IMR-90 (cell line): Measurements from ENCODE around the gene SLIT2. TPM values are rescaled to one million over a fixed set of nuclear protein-coding genes. Genes with fewer than 3 reads are reported as not detected.

Experiments
- ATAC-seq: fragments of 200-7000 bp; cut with Tn5 transposase; 2 replicates; pipeline ENCODE4 v1.9.1; 2020; ENCODE audit warnings: low read depth, mild to moderate bottlenecking, moderate library complexity
- BruUV-seq: library from RNA; stranded (reverse); fragments of 400-500 nt; replicated peaks from 2 replicates; lab custom pipeline; 2021; lab: Mats Ljungman, UMichigan
- CTCF ChIA-PET: fragments of 300-600 bp; formaldehyde crosslinking; extraction: SDS; loops from one replicate; lab custom pipeline; 2021; ENCODE audit warnings: antibody characterized with exemption; lab: Yijun Ruan, JAX
- POLR2A ChIA-PET: fragments of 300-600 bp; sonication (Branson Sonifier 250); formaldehyde crosslinking; loops from one replicate; lab custom pipeline; 2022; ENCODE audit warnings: antibody characterized with exemption; ENCODE audit not compliant: unreplicated experiment; lab: Charles Lee
- DNase-seq: peaks from one replicate; pipeline ENCODE4 v3.0.0; 2013
- H2AFZ ChIP-seq: replicated peaks from 2 replicates; pipeline ENCODE3; 2013; ENCODE audit warnings: low read length, mild to moderate bottlenecking; ENCODE audit not compliant: poor library complexity
- H2AK5ac ChIP-seq: 2 replicates; pipeline ENCODE4 v1.6.1; 2013; ENCODE audit warnings: low read depth, low read length, inconsistent platforms
- H2AK9ac ChIP-seq: replicated peaks from 2 replicates; pipeline ENCODE3; 2013; ENCODE audit warnings: mild to moderate bottlenecking, low read depth, low read length, moderate library complexity; ENCODE audit not compliant: poor library complexity
- H2BK120ac ChIP-seq: 2 replicates; pipeline ENCODE4 v1.6.1; 2013; ENCODE audit warnings: low read depth, low read length, inconsistent platforms
- H2BK15ac ChIP-seq: 3 replicates; pipeline ENCODE4 v1.6.1; 2013; ENCODE audit warnings: low read depth, low read length, inconsistent platforms
- H2BK20ac ChIP-seq: 2 replicates; pipeline ENCODE4 v1.6.1; 2013; ENCODE audit warnings: low read depth, mild to moderate bottlenecking, inconsistent platforms, low read length, moderate library complexity
- H2BK5ac ChIP-seq: 2 replicates; pipeline ENCODE4 v1.6.1; 2013; ENCODE audit warnings: mild to moderate bottlenecking, low read depth, low read length, inconsistent platforms; ENCODE audit not compliant: poor library complexity, severe bottlenecking
- H3K14ac ChIP-seq: replicated peaks from 2 replicates; pipeline ENCODE4 v1.6.1; 2013; ENCODE audit warnings: low read depth, low read length, inconsistent platforms
- H3K18ac ChIP-seq: 2 replicates; pipeline ENCODE4 v1.6.1; 2013; ENCODE audit warnings: low read depth, low read length, control low read depth
- H3K23ac ChIP-seq: 2 replicates; pipeline ENCODE4 v1.6.1; 2013; ENCODE audit warnings: low read depth, low read length, inconsistent platforms
- H3K27ac ChIP-seq: 2 replicates; pipeline ENCODE4 v1.5.1; 2013; ENCODE audit warnings: mild to moderate bottlenecking, control low read depth, low read length; ENCODE audit not compliant: insufficient read depth
- H3K27me3 ChIP-seq: 2 replicates; pipeline ENCODE4 v1.6.1; 2013; ENCODE audit warnings: low read length; ENCODE audit not compliant: control insufficient read depth, insufficient read depth
- H3K36me3 ChIP-seq: 2 replicates; pipeline ENCODE4 v1.6.1; 2013; ENCODE audit warnings: low read length, mixed read lengths; ENCODE audit not compliant: control insufficient read depth, insufficient read depth
- H3K4ac ChIP-seq: 2 replicates; pipeline ENCODE4 v1.6.1; 2013; ENCODE audit warnings: low read depth, low read length, inconsistent platforms
- H3K4me1 ChIP-seq: 2 replicates; pipeline ENCODE4 v1.6.1; 2013; ENCODE audit warnings: low read length, mixed read lengths; ENCODE audit not compliant: control insufficient read depth, insufficient read depth
- H3K4me2 ChIP-seq: 2 replicates; pipeline ENCODE4 v1.6.1; 2013; ENCODE audit warnings: low read depth, mild to moderate bottlenecking, control low read depth, low read length, moderate library complexity
- H3K4me3 ChIP-seq: 2 replicates; pipeline ENCODE4 v1.5.1; 2013; ENCODE audit warnings: low read depth, mild to moderate bottlenecking, control low read depth, low read length, moderate library complexity; ENCODE audit not compliant: insufficient read depth
- H3K56ac ChIP-seq: 2 replicates; pipeline ENCODE4 v1.6.1; 2013; ENCODE audit warnings: low read length, inconsistent platforms; ENCODE audit not compliant: insufficient read depth; ENCODE audit errors: extremely low read depth
- H3K79me1 ChIP-seq, 2 experiments: 2 replicates each; pipeline ENCODE4 v1.6.1; 2013; ENCODE audit warnings: low read length in 2 of 2, inconsistent platforms in 1 of 2, low read depth in 1 of 2
- H3K9ac ChIP-seq: 2 replicates; pipeline ENCODE4 v1.6.1; 2013; ENCODE audit warnings: low read depth, low read length, control low read depth
- H3K9me1 ChIP-seq: 2 replicates; pipeline ENCODE4 v1.6.1; 2013; ENCODE audit warnings: low read length, inconsistent platforms; ENCODE audit not compliant: insufficient read depth
- H3K9me3 ChIP-seq: 2 replicates; pipeline ENCODE4 v1.6.1; 2013; ENCODE audit warnings: low read length; ENCODE audit not compliant: control insufficient read depth, insufficient read depth
- H4K20me1 ChIP-seq: 2 replicates; pipeline ENCODE4 v1.6.1; 2013; ENCODE audit warnings: low read length, inconsistent platforms; ENCODE audit not compliant: insufficient read depth
- H4K5ac ChIP-seq: 2 replicates; pipeline ENCODE4 v1.6.1; 2013; ENCODE audit warnings: mild to moderate bottlenecking, low read depth, low read length, control low read depth
- H4K8ac ChIP-seq, 2 experiments: 2 replicates each; pipeline ENCODE4 v1.6.1; 2013; ENCODE audit warnings: low read depth in 2 of 2, low read length in 2 of 2, control low read depth in 1 of 2, inconsistent platforms in 1 of 2
- H4K91ac ChIP-seq: 2 replicates; pipeline ENCODE4 v1.6.1; 2013; ENCODE audit warnings: low read depth, low read length, inconsistent platforms; ENCODE audit not compliant: insufficient read depth
- WGBS, 2 experiments: methylation state at CpG; one replicate each; pipeline versions ENCODE4 v1.1.5 to v1.1.7; 2013; ENCODE audit warnings: missing lambda C conversion rate in 2 of 2; ENCODE audit not compliant: insufficient read length in 1 of 2; ENCODE audit errors: extremely low coverage in 2 of 2; 5-methylcytosine and 5-hydroxymethylcytosine counted together
- dilution Hi-C: fragments of 300-500 bp; cut with HindIII; formaldehyde crosslinking; loops from one replicate; pipeline ENCODE4 v1.14.3; 2018; ENCODE audit warnings: low sequenced_read_pairs; ENCODE audit not compliant: unreplicated experiment
- in situ Hi-C: fragments of 300-500 bp; cut with MboI; formaldehyde crosslinking; loops from 3 replicates; pipeline ENCODE4 v1.14.3; 2019; ENCODE audit warnings: low sequenced_read_pairs, inconsistent platforms, mixed read lengths
- intact Hi-C: fragments of 100-400 bp; cut with micrococcal nuclease; formaldehyde crosslinking; loops from 2 replicates; pipeline ENCODE4 v1.10.0; 2022
- polyA plus RNA-seq, 3 experiments: library from polyadenylated mRNA; depleted of rRNA; stranded (reverse); fragments of >200 nt; gene quantifications; 2 replicates each; pipeline ENCODE4 v1.2.3, GENCODE V29; 2012; ENCODE audit warnings: low replicate concordance in 1 of 3
- total RNA-seq: library from RNA; depleted of rRNA; stranded (reverse); fragments of >200 nt; gene quantifications from 2 replicates; pipeline ENCODE4 v1.2.3, GENCODE V29; 2012
- TF ChIP-seq, protein P1 (sequence below): conservative IDR thresholded peaks from 2 replicates; pipeline ENCODE4 v1.5.1; 2012; ENCODE audit warnings: mild to moderate bottlenecking, low read depth, low read length, improper control_type of control experiment
- TF ChIP-seq, protein P2 (sequence below): fragments of 150-350 bp; IDR thresholded peaks from 2 replicates; pipeline ENCODE4 v1.6.1; 2017; ENCODE audit warnings: mild to moderate bottlenecking, antibody characterized with exemption, low read length, low read depth

The SLIT2 gene
- total and polyA plus RNA-seq, 2 of the 4 experiments (the other 2 are of a cell fraction): 13.6 to 14.3 TPM

DNA sequence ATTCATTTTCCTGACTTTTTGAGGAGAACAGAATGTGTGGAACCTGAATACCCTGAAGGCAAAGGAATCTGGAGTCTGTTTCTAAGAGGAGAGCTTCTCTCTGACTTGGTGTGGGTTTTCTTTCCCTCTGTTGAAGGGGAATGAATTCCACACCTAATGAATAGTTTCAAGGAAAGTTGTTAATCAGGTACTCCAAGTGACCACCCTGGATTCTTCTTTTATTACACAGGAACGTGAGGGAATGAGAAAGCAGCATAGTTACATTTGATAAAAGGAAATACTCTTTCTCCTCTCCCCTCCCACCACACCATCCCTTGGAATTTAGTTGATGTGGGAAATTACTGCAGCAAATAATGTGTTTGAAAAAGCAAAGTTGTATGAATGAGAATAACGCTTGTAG, 29.7 kb downstream of the SLIT2 start:
- Histone ChIP-seq H3K14ac (no peak overlapping the region), H3K9me3 (no peaks in the 10 kb centered on the region), H3K9me1 (no peaks in the 10 kb centered on the region), H4K91ac (no peak overlapping the region), H3K27me3 (peaks cover 5% of the 10 kb centered on the region), H3K4me3 (no peak overlapping the region), H2AFZ (no peak overlapping the region), H3K4me2 (no peak overlapping the region), H2BK20ac (no peak overlapping the region), H3K79me1 (no peaks in the 10 kb centered on the region), H2AK5ac (no peak overlapping the region), H3K27ac (no peak overlapping the region), H4K20me1 (no peaks in the 10 kb centered on the region), H3K4me1 (no peaks in the 10 kb centered on the region), H2BK15ac (no peak overlapping the region), H3K56ac (no peak overlapping the region), H3K36me3 (no peaks in the 10 kb centered on the region), H2BK5ac (no peak overlapping the region), H3K23ac (no peak overlapping the region), H3K4ac (no peak overlapping the region), H4K8ac (no peak overlapping the region), H4K5ac (no peak overlapping the region), H3K9ac (no peak overlapping the region), H3K18ac (no peak overlapping the region), H2AK9ac (no peak overlapping the region), H2BK120ac (no peak overlapping the region)
- ChIA-PET CTCF (no interaction called here), POLR2A (no interaction called here)
- no peak for ATAC-seq
- WGBS, 2 experiments: no CpG with 5 or more reads among the region's 2 CpGs
- in situ Hi-C loops (no loop called here), dilution Hi-C loops (no loop called here), intact Hi-C loops (no loop called here)
- no peak for DNase-seq
- TF ChIP-seq, protein P1, sequence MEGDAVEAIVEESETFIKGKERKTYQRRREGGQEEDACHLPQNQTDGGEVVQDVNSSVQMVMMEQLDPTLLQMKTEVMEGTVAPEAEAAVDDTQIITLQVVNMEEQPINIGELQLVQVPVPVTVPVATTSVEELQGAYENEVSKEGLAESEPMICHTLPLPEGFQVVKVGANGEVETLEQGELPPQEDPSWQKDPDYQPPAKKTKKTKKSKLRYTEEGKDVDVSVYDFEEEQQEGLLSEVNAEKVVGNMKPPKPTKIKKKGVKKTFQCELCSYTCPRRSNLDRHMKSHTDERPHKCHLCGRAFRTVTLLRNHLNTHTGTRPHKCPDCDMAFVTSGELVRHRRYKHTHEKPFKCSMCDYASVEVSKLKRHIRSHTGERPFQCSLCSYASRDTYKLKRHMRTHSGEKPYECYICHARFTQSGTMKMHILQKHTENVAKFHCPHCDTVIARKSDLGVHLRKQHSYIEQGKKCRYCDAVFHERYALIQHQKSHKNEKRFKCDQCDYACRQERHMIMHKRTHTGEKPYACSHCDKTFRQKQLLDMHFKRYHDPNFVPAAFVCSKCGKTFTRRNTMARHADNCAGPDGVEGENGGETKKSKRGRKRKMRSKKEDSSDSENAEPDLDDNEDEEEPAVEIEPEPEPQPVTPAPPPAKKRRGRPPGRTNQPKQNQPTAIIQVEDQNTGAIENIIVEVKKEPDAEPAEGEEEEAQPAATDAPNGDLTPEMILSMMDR: no peak
- TF ChIP-seq, protein P2, sequence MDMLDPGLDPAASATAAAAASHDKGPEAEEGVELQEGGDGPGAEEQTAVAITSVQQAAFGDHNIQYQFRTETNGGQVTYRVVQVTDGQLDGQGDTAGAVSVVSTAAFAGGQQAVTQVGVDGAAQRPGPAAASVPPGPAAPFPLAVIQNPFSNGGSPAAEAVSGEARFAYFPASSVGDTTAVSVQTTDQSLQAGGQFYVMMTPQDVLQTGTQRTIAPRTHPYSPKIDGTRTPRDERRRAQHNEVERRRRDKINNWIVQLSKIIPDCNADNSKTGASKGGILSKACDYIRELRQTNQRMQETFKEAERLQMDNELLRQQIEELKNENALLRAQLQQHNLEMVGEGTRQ: no peak
- no TSS peak for BruUV-seq
